GM12878 (cell line): Measurements from ENCODE around the gene NLRC5. TPM values are rescaled to one million over a fixed set of nuclear protein-coding genes. Genes with fewer than 3 reads are reported as not detected.
A peak's percentile ranks its signal among the peaks of the same experiment; 100 is the strongest.

Experiments
- ATF3 ChIP-seq: IDR thresholded peaks from 2 replicates; pipeline ENCODE4 v1.6.1; 2011; ENCODE audit warnings: low read depth, mild to moderate bottlenecking, low read length, moderate library complexity, borderline replicate concordance; ENCODE audit errors: extremely low read depth
- BACH1 ChIP-seq: fragments of 450-650 bp; IDR thresholded peaks from 2 replicates; pipeline ENCODE4 v1.6.1; 2017; ENCODE audit warnings: mild to moderate bottlenecking, borderline replicate concordance
- EGR1 ChIP-seq, 2 experiments: IDR thresholded peaks; 1 replicate in 1 of 2; 2 replicates in 1 of 2; pipeline ENCODE4 v1.6.1; 2011 to 2012; ENCODE audit warnings: low read depth in 2 of 2, low read length in 2 of 2, borderline replicate concordance in 1 of 2, mild to moderate bottlenecking in 1 of 2, moderate library complexity in 1 of 2
- ESRRA ChIP-seq: IDR thresholded peaks from 2 replicates; pipeline ENCODE4 v1.6.1; 2012; ENCODE audit warnings: mild to moderate bottlenecking, low read length, improper control_type of control experiment
- JUND ChIP-seq: IDR thresholded peaks from 2 replicates; pipeline ENCODE4 v1.6.1; 2012; ENCODE audit warnings: low read depth, mild to moderate bottlenecking, low read length, improper control_type of control experiment, moderate library complexity
- KDM1A ChIP-seq: fragments of 200-600 bp; sonication (generic); IDR thresholded peaks from 2 replicates; pipeline ENCODE4 v1.6.1; 2016; ENCODE audit warnings: borderline replicate concordance
- MEF2B ChIP-seq: fragments of 450-650 bp; IDR thresholded peaks from 2 replicates; pipeline ENCODE4 v1.6.1; 2018; ENCODE audit warnings: mild to moderate bottlenecking, moderate library complexity; ENCODE audit not compliant: partially characterized antibody, poor library complexity, severe bottlenecking
- NR2C1 ChIP-seq: fragments of 450-650 bp; IDR thresholded peaks from 2 replicates; pipeline ENCODE4 v1.6.1; 2017; ENCODE audit warnings: antibody characterized with exemption, mild to moderate bottlenecking, moderate library complexity
- NR2F1 ChIP-seq: fragments of 450-650 bp; conservative IDR thresholded peaks from 2 replicates; pipeline ENCODE4 v1.6.1; 2017; ENCODE audit warnings: mild to moderate bottlenecking
- PKNOX1 ChIP-seq: fragments of 450-650 bp; IDR thresholded peaks from 2 replicates; pipeline ENCODE4 v1.6.1; 2016; ENCODE audit warnings: mild to moderate bottlenecking
- SMAD5 ChIP-seq: IDR thresholded peaks from 2 replicates; pipeline ENCODE4 v1.6.1; 2016; ENCODE audit warnings: antibody characterized with exemption, low read depth
- ZBED1 ChIP-seq: IDR thresholded peaks from 2 replicates; pipeline ENCODE4 v1.6.1; 2016; ENCODE audit warnings: borderline replicate concordance
- ZNF217 ChIP-seq: fragments of 450-650 bp; IDR thresholded peaks from 2 replicates; pipeline ENCODE4 v1.6.1; 2017; ENCODE audit warnings: antibody characterized with exemption, mild to moderate bottlenecking
- ZNF592 ChIP-seq: fragments of 450-650 bp; IDR thresholded peaks from 2 replicates; pipeline ENCODE4 v1.6.1; 2017; ENCODE audit warnings: mild to moderate bottlenecking, moderate library complexity
- ZNF687 ChIP-seq: fragments of 450-650 bp; IDR thresholded peaks from 2 replicates; pipeline ENCODE4 v1.6.1; 2017; ENCODE audit warnings: mild to moderate bottlenecking, moderate library complexity
- polyA plus RNA-seq, 11 experiments: library from polyadenylated mRNA; depleted of rRNA in 4 of 11; unstranded in 6 of 11; stranded (reverse) in 5 of 11; fragments of >200 nt; fragmentation: Nextera tagmentation in 4 of 11; fragmentation: Illumina TruSeq in 1 of 11; extraction: Ambion mirVana in 4 of 11; extraction: Trizol in 1 of 11; gene quantifications; 1 replicate in 1 of 11; 2 replicates in 10 of 11; pipeline versions ENCODE4 v1.2.1 to v1.2.3, GENCODE V29; 2011 to 2016; ENCODE audit warnings: inconsistent platforms in 2 of 11, missing spikeins in 2 of 11, low read depth in 1 of 11
- total RNA-seq, 4 experiments: library from RNA; depleted of rRNA in 3 of 4; stranded (reverse); fragments of >200 nt in 3 of 4; fragmentation: Illumina TruSeq in 1 of 4; extraction: Trizol in 1 of 4; gene quantifications; 2 replicates each; pipeline versions ENCODE4 v1.2.1 to v1.2.3, GENCODE V29; 2013 to 2021

The NLRC5 gene
- total and polyA plus RNA-seq, 10 of the 15 experiments (the other 5 are each of a cell fraction or from before 2014, with no cell fraction given), result 13.1 to 105 (median 57.3) TPM

GRCh38 chr16:56964243-56965148, 24.9 kb upstream of the NLRC5 start (continued):
- TF ChIP-seq ZNF592 (peak; percentile 90), JUND (no peak), NR2F1 (peak; percentile 89), ZBED1 (no peak), SMAD5 (no peak), KDM1A (no peak), MEF2B (peak; percentile 60), ATF3 (peak; percentile 33; the same call in 1 of the 2 replicates), ZNF217 (peak; percentile 15; the same call in 1 of the 2 replicates), PKNOX1 (no peak), NR2C1 (peak; percentile 47), BACH1 (peak; percentile 54; the same call in 1 of the 2 replicates), ZNF687 (peak; percentile 67; the same call in 1 of the 2 replicates), EGR1 (IDR thresholded peaks at IDR 0.05; ENCODE audit: borderline replicate concordance in 1 of 2, low read depth in 2 of 2, low read length in 2 of 2) (no peak), ESRRA (peak; percentile 100)
